H9 (cell line): Measurements from ENCODE around the gene PRPSAP2. TPM values are rescaled to one million over a fixed set of nuclear protein-coding genes. Genes with fewer than 3 reads are reported as not detected.

ENCODE experiments used
- DNase-seq: peaks from one replicate; pipeline ENCODE4 v3.0.0-alpha.2; 2017
- H2AFZ ChIP-seq: one replicate; pipeline ENCODE4 v1.6.1; 2013; ENCODE audit warnings: mild to moderate bottlenecking, low read length, control low read depth, moderate library complexity
- H2AK5ac ChIP-seq: 2 replicates; pipeline ENCODE4 v1.6.1; 2013; ENCODE audit warnings: low read length, control low read depth, mixed read lengths; ENCODE audit not compliant: insufficient read length
- H2BK120ac ChIP-seq: one replicate; pipeline ENCODE4 v1.6.1; 2013; ENCODE audit warnings: low read depth, mild to moderate bottlenecking, low read length, control low read depth, inconsistent platforms; ENCODE audit not compliant: poor library complexity, severe bottlenecking
- H2BK12ac ChIP-seq: 2 replicates; pipeline ENCODE4 v1.6.1; 2013; ENCODE audit warnings: low read length, control low read depth, mixed read lengths, low read depth; ENCODE audit not compliant: insufficient read length
- H2BK15ac ChIP-seq: 2 replicates; pipeline ENCODE4 v1.6.1; 2013; ENCODE audit warnings: low read depth, low read length, control low read depth
- H2BK20ac ChIP-seq: one replicate; pipeline ENCODE4 v1.6.1; 2013; ENCODE audit warnings: low read depth, mild to moderate bottlenecking, low read length, control low read depth, inconsistent platforms; ENCODE audit not compliant: poor library complexity, severe bottlenecking
- H2BK5ac ChIP-seq: 2 replicates; pipeline ENCODE4 v1.6.1; 2013; ENCODE audit warnings: low read length, control low read depth, mixed read lengths; ENCODE audit not compliant: insufficient read length
- H3K14ac ChIP-seq: 2 replicates; pipeline ENCODE4 v1.6.1; 2013; ENCODE audit warnings: low read length, control low read depth; ENCODE audit not compliant: insufficient read depth
- H3K18ac ChIP-seq: 2 replicates; pipeline ENCODE4 v1.6.1; 2013; ENCODE audit warnings: low read depth, mild to moderate bottlenecking, mixed read lengths, low read length, control low read depth; ENCODE audit not compliant: insufficient read length
- H3K23ac ChIP-seq: 2 replicates; pipeline ENCODE4 v1.6.1; 2013; ENCODE audit warnings: low read length, control low read depth, mixed read lengths, low read depth; ENCODE audit not compliant: insufficient read length
- H3K23me2 ChIP-seq: 2 replicates; pipeline ENCODE4 v1.6.1; 2013; ENCODE audit warnings: low read depth, mild to moderate bottlenecking, mixed read lengths, low read length, control low read depth; ENCODE audit not compliant: insufficient read length, poor library complexity, severe bottlenecking
- H3K27ac ChIP-seq: 2 replicates; pipeline ENCODE4 v1.5.1; 2013; ENCODE audit warnings: low read length, control low read depth, mixed read lengths, low read depth; ENCODE audit not compliant: insufficient read length
- H3K27me3 ChIP-seq: 2 replicates; pipeline ENCODE4 v1.6.1; 2013; ENCODE audit warnings: low read length, control low read depth, inconsistent platforms; ENCODE audit not compliant: insufficient read depth
- H3K4ac ChIP-seq: 2 replicates; pipeline ENCODE4 v1.6.1; 2013; ENCODE audit warnings: low read depth, mild to moderate bottlenecking, control low read depth, inconsistent platforms, low read length, moderate library complexity
- H3K4me1 ChIP-seq: 2 replicates; pipeline ENCODE4 v1.6.1; 2013; ENCODE audit warnings: low read length, control low read depth, inconsistent platforms; ENCODE audit not compliant: insufficient read depth
- H3K4me2 ChIP-seq: 2 replicates; pipeline ENCODE4 v1.6.1; 2013; ENCODE audit warnings: low read length, control low read depth, mixed read lengths; ENCODE audit not compliant: insufficient read length, insufficient read depth
- H3K56ac ChIP-seq: 2 replicates; pipeline ENCODE4 v1.6.1; 2013; ENCODE audit warnings: low read depth, mild to moderate bottlenecking, mixed read lengths, low read length, control low read depth; ENCODE audit not compliant: insufficient read length
- H3K79me1 ChIP-seq: 2 replicates; pipeline ENCODE4 v1.6.1; 2013; ENCODE audit warnings: low read depth, mild to moderate bottlenecking, moderate library complexity, low read length, control low read depth, inconsistent platforms; ENCODE audit not compliant: insufficient read depth, poor library complexity, severe bottlenecking
- H3K79me2 ChIP-seq: 2 replicates; pipeline ENCODE4 v1.6.1; 2013; ENCODE audit warnings: low read length, control low read depth, inconsistent platforms; ENCODE audit not compliant: insufficient read depth
- H3K9ac ChIP-seq: 2 replicates; pipeline ENCODE4 v1.6.1; 2013; ENCODE audit warnings: low read length, control low read depth, mixed read lengths; ENCODE audit not compliant: insufficient read length; ENCODE audit errors: extremely low read depth
- H3K9me3 ChIP-seq: one replicate; pipeline ENCODE4 v1.6.1; 2013; ENCODE audit warnings: low read depth, low read length, inconsistent platforms; ENCODE audit not compliant: control insufficient read depth
- H3T11ph ChIP-seq: one replicate; pipeline ENCODE4 v1.6.1; 2013; ENCODE audit warnings: mild to moderate bottlenecking, low read length, control low read depth, inconsistent platforms
- H4K20me1 ChIP-seq: one replicate; pipeline ENCODE4 v1.6.1; 2013; ENCODE audit not compliant: control insufficient read depth, insufficient read length, insufficient read depth
- H4K5ac ChIP-seq: 2 replicates; pipeline ENCODE4 v1.6.1; 2013; ENCODE audit warnings: low read depth, mild to moderate bottlenecking, mixed read lengths, low read length, control low read depth; ENCODE audit not compliant: insufficient read length
- H4K8ac ChIP-seq: replicated peaks from 2 replicates; pipeline ENCODE4 v1.6.1; 2013; ENCODE audit warnings: low read length, control low read depth, mixed read lengths, low read depth; ENCODE audit not compliant: insufficient read length
- H4K91ac ChIP-seq: 2 replicates; pipeline ENCODE4 v1.6.1; 2013; ENCODE audit warnings: low read depth, mild to moderate bottlenecking, moderate library complexity, mixed read lengths, low read length, control low read depth; ENCODE audit not compliant: insufficient read length
- H3K27ac Mint-ChIP-seq, 3 experiments: 2 replicates in 2 of 3; 3 replicates in 1 of 3; pipeline ENCODE4 v1.8.0; 2020 to 2021; ENCODE audit warnings: mixed read lengths in 3 of 3, mild to moderate bottlenecking in 1 of 3, moderate library complexity in 1 of 3
- H3K27me3 Mint-ChIP-seq: 2 replicates; pipeline ENCODE4 v1.8.0; 2021; ENCODE audit warnings: low read depth, mild to moderate bottlenecking, moderate library complexity, mixed read lengths
- H3K36me3 Mint-ChIP-seq, 3 experiments: 2 replicates in 2 of 3; 3 replicates in 1 of 3; pipeline ENCODE4 v1.8.0; 2020 to 2021; ENCODE audit warnings: low read depth in 3 of 3, mixed read lengths in 3 of 3; ENCODE audit not compliant: insufficient read depth in 1 of 3
- H3K4me1 Mint-ChIP-seq, 2 experiments: 2 replicates each; pipeline ENCODE4 v1.8.0; 2020; ENCODE audit warnings: mixed read lengths in 2 of 2
- H3K4me3 Mint-ChIP-seq, 2 experiments: 2 replicates in 1 of 2; 3 replicates in 1 of 2; pipeline ENCODE4 v1.8.0; 2020 to 2021; ENCODE audit warnings: mild to moderate bottlenecking in 2 of 2, mixed read lengths in 2 of 2, moderate library complexity in 1 of 2
- H3K9me3 Mint-ChIP-seq, 2 experiments: 2 replicates in 1 of 2; 3 replicates in 1 of 2; pipeline ENCODE4 v1.8.0; 2020; ENCODE audit warnings: mild to moderate bottlenecking in 2 of 2, mixed read lengths in 2 of 2, moderate library complexity in 1 of 2
- WGBS: extraction: QIAGEN DNeasy Blood & Tissue Kit; methylation state at CpG from one replicate; pipeline ENCODE4 v1.1.7; 2013; ENCODE audit warnings: missing lambda C conversion rate, low lambda C conversion rate, mixed read lengths; ENCODE audit not compliant: insufficient read length; ENCODE audit errors: extremely low coverage; 5-methylcytosine and 5-hydroxymethylcytosine counted together
- total RNA-seq: library from RNA; stranded (reverse); gene quantifications from 2 replicates; pipeline ENCODE4 v1.2.1, GENCODE V29; 2021
- TF ChIP-seq, protein P1 (sequence below): fragments of 200-600 bp; sonication (generic); conservative IDR thresholded peaks from 3 replicates; pipeline ENCODE4 v1.8.0; 2021; ENCODE audit warnings: antibody characterized with exemption, mild to moderate bottlenecking

PRPSAP2 gene
- total RNA-seq, 1 experiment from 2014 or later: 58.0 TPM

DNA sequence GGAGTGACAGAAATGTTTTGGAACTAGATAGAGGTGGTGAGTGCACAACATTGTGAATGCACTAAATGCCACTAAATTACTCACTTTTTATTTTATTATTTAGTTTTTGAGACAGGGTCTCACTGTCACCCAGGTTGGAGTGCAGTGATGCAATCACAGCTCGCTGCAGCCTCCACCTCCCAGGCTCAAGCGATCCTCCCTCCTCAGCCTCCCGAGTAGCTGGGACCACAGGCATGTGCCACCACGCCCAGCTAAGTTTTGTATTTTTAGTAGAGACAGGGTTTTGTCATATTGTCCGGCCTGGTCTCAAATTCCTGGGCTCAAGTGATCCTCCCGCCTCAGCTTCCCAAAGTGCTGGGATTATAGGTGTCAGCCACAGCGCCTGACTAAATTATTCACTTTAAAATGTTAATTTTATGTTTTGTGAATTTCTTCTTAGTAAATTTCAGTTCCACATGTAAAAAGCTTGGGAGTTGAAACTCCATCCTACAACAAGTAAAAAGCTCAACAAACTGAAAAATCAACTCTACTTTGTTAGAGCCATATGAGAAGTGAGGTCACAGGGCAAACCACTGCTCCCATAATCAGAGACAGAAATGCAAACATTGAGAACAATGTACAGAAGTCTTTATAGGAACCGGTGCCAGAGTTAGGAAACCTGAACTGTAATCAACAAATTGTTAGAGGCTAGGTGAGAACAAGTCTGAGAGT, 80.2 kb downstream of the PRPSAP2 start:
- Histone ChIP-seq H3K27ac (no peak overlapping the region), H3K4ac (no peak overlapping the region), H3K79me1 (no peaks in the 10 kb centered on the region), H3K4me1 (no peaks in the 10 kb centered on the region), H3K79me2 (no peaks in the 10 kb centered on the region), H3K9ac (no peak overlapping the region), H3K27me3 (no peaks in the 10 kb centered on the region), H3K23me2 (no peaks in the 10 kb centered on the region), H3K14ac (no peak overlapping the region), H2AFZ (no peak overlapping the region), H2BK12ac (no peak overlapping the region), H3K4me2 (no peak overlapping the region), H2BK15ac (no peak overlapping the region), H4K5ac (no peak overlapping the region), H2AK5ac (no peak overlapping the region), H3K9me3 (no peaks in the 10 kb centered on the region), H4K8ac (no peak overlapping the region), H3K56ac (no peak overlapping the region), H3K18ac (no peak overlapping the region), H4K91ac (no peak overlapping the region), H2BK120ac (no peak overlapping the region), H3T11ph (no peak overlapping the region), H4K20me1 (no peaks in the 10 kb centered on the region), H2BK5ac (no peak overlapping the region), H3K23ac (no peak overlapping the region), H2BK20ac (no peak overlapping the region)
- peaks cover 5% of the 10 kb centered on the region for H3K27me3 Mint-ChIP-seq
- no peaks in the 10 kb centered on the region for H3K9me3 Mint-ChIP-seq
- no peaks in the 10 kb centered on the region for H3K36me3 Mint-ChIP-seq
- H3K27ac Mint-ChIP-seq: no peak overlapping the region
- WGBS: no CpG with 5 or more reads among the region's 8 CpGs
- H3K4me1 Mint-ChIP-seq: no peaks in the 10 kb centered on the region
- no peak overlapping the region for H3K4me3 Mint-ChIP-seq
- DNase-seq: no peak
- TF ChIP-seq, protein P1, sequence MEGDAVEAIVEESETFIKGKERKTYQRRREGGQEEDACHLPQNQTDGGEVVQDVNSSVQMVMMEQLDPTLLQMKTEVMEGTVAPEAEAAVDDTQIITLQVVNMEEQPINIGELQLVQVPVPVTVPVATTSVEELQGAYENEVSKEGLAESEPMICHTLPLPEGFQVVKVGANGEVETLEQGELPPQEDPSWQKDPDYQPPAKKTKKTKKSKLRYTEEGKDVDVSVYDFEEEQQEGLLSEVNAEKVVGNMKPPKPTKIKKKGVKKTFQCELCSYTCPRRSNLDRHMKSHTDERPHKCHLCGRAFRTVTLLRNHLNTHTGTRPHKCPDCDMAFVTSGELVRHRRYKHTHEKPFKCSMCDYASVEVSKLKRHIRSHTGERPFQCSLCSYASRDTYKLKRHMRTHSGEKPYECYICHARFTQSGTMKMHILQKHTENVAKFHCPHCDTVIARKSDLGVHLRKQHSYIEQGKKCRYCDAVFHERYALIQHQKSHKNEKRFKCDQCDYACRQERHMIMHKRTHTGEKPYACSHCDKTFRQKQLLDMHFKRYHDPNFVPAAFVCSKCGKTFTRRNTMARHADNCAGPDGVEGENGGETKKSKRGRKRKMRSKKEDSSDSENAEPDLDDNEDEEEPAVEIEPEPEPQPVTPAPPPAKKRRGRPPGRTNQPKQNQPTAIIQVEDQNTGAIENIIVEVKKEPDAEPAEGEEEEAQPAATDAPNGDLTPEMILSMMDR: no peak
